HG02678 (cell line): ENCODE measurements around the gene PRLHR.

Experiments used
- ATAC-seq: cut with Tn5 transposase; IDR thresholded peaks from one replicate; pipeline ENCODE4 v1.9.1; 2021; ENCODE audit warnings: mild to moderate bottlenecking, moderate library complexity; ENCODE audit not compliant: unreplicated experiment

Gene PRLHR

GRCh38 chr10:118564114-118564513 is 31.3 kb downstream of the PRLHR start:
- ATAC-seq, result no peak

- ATAC-seq, result no peak
Observed at GRCh38 chr10:118563373-118563890, 32.0 kb downstream of the PRLHR start.

GRCh38 chr10:118562851-118563250 is 32.6 kb downstream of the PRLHR start:
- ATAC-seq, result no peak

DNA sequence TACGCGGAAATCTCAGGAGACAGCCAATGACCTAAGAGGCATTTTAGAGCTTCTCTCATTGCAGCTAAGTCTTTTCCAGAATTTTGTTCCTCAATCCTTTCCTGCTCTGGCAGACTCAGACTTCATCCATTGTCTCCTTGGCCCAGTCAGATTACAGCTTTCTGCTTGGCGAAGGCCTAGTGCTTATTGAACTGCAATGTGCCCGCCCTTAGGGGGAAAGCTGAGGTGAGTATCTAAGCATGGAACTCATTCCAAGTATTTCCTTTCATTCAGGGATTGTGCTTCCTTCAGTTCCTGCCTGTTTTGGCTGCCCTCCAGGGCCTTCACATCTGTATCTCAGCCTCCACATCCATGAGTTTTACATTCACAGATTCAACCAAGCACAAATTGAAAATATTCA is 37.5 kb downstream of the PRLHR start:
- ATAC-seq, result no peak

- no peak for ATAC-seq
Observed at GRCh38 chr10:118551535-118552100, 43.8 kb downstream of the PRLHR start.

DNA sequence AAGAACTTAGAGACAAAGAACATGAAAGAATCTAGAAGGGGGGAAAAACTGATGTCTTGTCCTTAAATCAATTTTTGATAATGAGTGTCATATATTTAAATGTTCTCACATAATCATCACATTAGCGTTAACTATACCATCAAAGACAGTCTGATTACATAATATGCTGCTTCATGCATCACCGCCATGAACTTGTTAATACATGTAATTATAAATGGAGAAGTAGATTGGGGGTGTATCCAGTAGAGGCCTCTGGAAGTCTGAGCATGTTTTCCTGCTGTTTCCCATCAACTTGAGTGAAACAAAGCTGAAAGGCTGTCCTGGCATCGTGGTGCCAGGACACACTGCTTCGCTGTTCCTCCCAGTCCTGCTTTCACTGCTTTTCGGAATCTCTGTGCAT is 48.2 kb downstream of the PRLHR start:
- no peak for ATAC-seq

DNA sequence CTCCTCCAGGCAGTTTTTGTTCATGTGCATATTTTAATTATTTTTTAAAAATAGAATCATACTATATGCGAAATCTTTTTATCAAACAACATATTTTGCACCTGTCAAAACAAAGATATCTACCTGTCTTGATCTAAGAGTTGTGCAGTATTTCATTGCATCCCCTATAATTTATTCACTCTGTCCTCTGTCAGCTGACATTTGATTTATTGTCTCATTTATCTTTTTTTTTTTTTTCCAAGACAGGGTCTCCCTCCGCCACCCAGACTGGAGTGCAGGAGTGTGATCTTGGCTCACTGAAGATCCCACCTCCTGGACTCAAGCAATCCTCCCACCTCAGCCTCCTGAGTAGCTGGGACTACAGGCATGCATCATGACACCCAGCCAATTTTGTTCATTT is 49.0 kb downstream of the PRLHR start:
- ATAC-seq, result no peak

DNA sequence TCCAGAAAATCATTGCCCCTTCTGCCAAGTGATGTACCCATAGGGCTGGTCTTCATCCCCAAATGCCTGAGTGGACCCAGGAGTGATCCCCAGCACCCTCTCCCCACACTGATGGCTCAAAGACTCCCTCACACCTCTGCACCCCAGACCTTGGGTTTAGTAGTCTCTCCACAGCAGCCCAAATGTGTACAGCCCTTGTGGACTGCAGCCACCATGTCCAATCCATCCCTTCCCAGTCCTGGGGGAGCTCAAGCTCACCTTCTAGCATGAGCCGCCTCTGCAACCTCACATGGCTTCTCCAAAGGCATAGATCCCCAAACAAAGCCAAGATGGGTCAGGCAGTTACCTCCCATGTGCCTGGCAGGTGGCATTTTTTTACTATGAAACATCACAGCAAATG is 50.1 kb downstream of the PRLHR start:
- ATAC-seq, result no peak

DNA sequence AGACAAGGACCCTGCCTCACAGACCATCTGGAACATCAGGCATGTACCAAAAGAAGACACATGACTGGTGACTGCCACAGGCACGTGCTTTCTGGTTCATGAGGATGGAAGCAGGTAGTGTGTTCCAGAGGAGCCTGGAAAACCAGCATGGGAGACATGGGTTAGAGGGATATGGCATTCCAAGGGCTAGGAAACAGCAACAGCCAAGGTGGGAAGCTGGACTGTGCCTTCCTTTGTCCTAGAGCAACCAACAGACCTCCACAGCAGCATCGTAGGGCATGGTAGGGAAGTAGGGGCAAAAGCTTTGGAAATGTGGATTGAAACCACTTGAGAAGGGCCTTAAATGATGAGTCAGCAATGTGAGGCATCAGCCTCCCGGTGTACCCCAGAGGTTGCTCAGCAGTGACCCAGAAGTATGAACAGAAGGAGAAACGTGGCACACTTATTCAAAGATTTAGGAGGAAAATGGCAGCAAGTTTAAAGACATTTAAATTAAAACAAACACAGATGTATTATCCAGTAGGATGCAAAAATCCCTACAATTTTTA is 51.0 kb downstream of the PRLHR start:
- ATAC-seq, result no peak

DNA sequence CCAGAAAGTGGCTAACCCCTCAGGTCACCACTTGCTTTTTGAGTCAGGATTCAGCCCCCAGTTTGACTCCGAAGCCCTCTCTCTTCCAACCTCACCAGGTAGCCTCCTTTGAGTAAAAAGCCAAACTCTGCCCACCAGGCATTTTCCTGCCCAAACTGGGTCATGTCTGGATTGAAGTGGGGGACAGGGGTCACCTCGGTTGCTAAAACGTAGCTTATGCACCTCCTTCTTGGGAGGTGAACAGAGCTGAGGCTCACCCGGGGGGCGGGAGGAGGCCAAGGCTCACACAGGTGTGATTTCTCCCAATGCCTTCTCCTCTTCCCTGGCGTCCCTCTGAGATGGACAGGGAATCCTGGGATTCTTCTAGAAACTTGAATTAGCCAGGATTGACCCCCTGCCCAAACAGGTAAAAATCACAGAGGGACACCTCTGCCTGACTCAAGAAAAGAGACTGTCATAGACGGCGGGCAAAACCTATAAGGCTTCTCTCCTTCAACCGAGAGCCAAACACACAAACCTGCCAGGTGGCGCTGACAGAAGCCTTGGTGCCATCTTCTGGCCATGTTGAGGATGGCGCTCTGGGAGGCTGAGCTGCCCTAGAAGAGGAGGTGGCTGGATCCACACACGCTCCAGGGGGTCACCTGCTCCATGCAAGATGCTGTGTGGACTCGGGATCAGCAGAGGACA is 51.6 kb downstream of the PRLHR start:
- peak; percentile 87 for ATAC-seq

- no peak for ATAC-seq
Observed at GRCh38 chr10:118542745-118543144, 52.7 kb downstream of the PRLHR start.

- no peak for ATAC-seq
Observed at GRCh38 chr10:118542205-118542604, 53.2 kb downstream of the PRLHR start.

- ATAC-seq, result no peak
Observed at GRCh38 chr10:118541718-118542117, 53.7 kb downstream of the PRLHR start.
